GM21723 (cell line): ENCODE data around the gene ZSWIM9.
"Not testable (repeated sequence)": the region's sequence is repeated elsewhere in the genome, so short reads cannot be mapped to it uniquely, and the experiment has no call there.

Experiments used
- ATAC-seq: cut with Tn5 transposase; IDR thresholded peaks from one replicate; pipeline ENCODE4 v1.9.1; 2021; ENCODE audit warnings: mild to moderate bottlenecking, moderate library complexity; ENCODE audit not compliant: unreplicated experiment

ZSWIM9 gene

GRCh38 chr19:48213959-48214358 is 43.5 kb downstream of the ZSWIM9 start:
- no peak for ATAC-seq

- ATAC-seq: no peak
These were observed 46.5 kb downstream of the ZSWIM9 start for GRCh38 chr19:48216933-48217332.

GRCh38 chr19:48218997-48219396 is 48.5 kb downstream of the ZSWIM9 start:
- ATAC-seq: no peak

- not testable (repeated sequence) for ATAC-seq
These were observed 50.3 kb downstream of the ZSWIM9 start for GRCh38 chr19:48220784-48221183.

GRCh38 chr19:48221628-48222027 is 51.1 kb downstream of the ZSWIM9 start:
- ATAC-seq: no peak

- ATAC-seq: no peak
These were observed 60.2 kb downstream of the ZSWIM9 start for GRCh38 chr19:48230555-48231129.

- ATAC-seq: no peak
These were observed 66.6 kb downstream of the ZSWIM9 start for GRCh38 chr19:48237057-48237456.

- no peak for ATAC-seq
These were observed 68.6 kb downstream of the ZSWIM9 start for GRCh38 chr19:48239120-48239519.

- no peak for ATAC-seq
These were observed 69.2 kb downstream of the ZSWIM9 start for GRCh38 chr19:48239582-48240141.

- ATAC-seq: not testable (repeated sequence)
These were observed 71.3 kb downstream of the ZSWIM9 start for GRCh38 chr19:48241771-48242170.

GRCh38 chr19:48244281-48244680 is 73.8 kb downstream of the ZSWIM9 start:
- no peak for ATAC-seq

- ATAC-seq: no peak
These were observed 75.6 kb downstream of the ZSWIM9 start for GRCh38 chr19:48246101-48246500.

- ATAC-seq: no peak
These were observed 76.7 kb downstream of the ZSWIM9 start for GRCh38 chr19:48247212-48247611.
